K562 treated with DMSO at 1 percent for 48 hours (cell line): Measurements from ENCODE around the gene FAM216A. TPM values are rescaled to one million over a fixed set of nuclear protein-coding genes. Genes with fewer than 3 reads are reported as not detected.

Experiments used
- total RNA-seq: library from RNA; unstranded; fragments of 300-600 nt; gene quantifications from 2 replicates; pipeline ENCODE4 v1.2.3, GENCODE V29; 2022; ENCODE audit warnings: low replicate concordance; ENCODE audit errors: extremely low read depth

FAM216A gene
- not detected in 2 replicates for total RNA-seq

DNA sequence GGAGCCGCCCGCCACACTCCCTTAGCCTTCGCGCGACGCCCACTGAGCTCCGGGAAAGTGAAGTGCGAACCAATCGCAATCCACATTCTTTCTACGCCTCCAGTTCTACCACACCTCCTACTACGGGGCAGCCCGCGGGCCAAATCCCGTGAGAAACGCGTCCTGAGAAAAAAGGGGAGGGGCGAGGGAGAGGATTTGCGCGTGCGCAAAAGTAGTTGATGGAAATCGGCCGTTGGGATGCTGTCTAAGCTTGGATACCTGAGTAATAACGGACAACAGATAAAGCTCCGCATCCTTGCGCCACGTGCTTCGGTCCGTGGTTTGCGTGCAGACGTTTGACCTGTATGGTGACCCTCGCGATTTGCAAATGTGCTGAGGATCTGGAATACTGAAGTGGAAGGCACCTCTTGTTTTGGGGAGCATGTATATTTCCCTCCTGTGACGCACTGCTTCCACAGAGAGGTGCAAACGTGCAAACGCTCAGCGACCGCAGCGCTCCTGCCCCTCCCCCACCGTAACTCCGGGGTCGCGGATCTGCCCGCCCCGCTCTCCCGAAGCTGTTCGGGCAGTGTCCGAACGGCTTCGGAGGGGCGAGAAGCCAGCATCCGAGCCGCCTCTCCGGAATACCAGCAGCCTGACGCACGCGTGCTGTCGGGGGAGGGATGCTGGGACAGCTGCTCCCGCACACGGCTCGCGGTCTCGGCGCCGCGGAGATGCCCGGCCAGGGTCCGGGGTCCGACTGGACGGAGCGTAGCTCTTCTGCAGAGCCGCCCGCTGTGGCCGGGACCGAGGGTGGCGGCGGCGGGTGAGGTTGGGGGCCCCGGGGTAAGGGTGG, at the start of gene FAM216A, which contains the start of gene GPN3:
FAM216A (plus strand) TSS at position 632 of the 835 bp plus-strand sequence; CDS start at position 663, 31 bp downstream.
GPN3 (minus strand) TSS at position 44 of the 835 bp plus-strand sequence. CDS start 54 bp downstream, outside the sequence.

GRCh38 chr12:110449799-110450497, 18.7 kb upstream of the FAM216A start, which contains the start of gene ARPC3:
TSS of gene ARPC3 (minus strand) at chr12:110450337. CDS start at chr12:110450260, 77 bp downstream.

DNA sequence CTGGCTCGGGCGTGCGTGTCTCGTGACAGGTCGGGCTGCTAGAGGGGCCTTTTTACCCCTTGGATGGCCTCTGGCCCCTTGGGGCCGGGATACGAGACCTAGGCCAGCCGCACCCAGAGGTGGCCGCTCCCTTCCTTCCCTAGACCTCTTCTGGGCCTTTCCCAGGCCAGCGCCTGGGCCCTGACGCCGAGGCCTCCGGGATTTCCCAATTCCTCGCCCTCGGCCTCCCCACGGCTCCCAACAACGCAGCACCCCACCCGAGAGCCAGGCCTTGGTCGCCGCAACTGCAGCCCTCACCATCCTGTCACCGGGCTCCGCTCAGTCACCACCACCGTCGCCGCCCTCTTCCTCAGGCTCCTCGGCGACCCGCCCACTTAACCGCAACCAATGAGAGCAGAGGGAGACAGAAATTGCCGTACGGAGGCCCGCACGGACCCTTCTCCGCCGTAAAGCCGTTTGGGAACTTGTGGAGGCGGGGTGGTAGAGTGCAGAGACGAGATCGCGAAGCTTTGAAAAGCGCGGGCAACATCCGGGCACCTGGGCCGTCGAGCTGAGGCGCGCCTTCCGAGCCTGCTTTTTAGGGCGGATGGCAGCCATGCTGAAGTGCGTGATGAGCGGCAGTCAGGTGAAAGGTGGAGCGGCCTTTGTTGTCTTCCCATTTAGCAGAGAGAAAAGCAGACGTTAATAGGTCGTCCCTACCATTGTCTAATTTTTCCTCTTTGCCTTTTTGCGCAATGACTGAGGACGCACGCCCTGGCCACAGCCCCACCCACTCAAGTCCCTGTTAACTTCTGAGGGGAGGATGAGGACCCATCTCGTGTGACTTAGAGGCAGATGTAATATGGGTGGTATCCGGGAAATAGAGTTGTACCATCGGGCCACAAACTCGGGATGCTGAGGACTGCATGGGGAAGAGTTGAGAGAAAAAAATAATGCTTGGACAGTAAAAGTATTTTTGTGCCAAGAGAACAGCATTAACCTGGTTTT, 33.4 kb downstream of the FAM216A start, which contains the start of the genes RAD9B and VPS29:
RAD9B (plus strand) TSS at position 580 of the 987 bp plus-strand sequence; CDS start at position 587, 7 bp downstream.
VPS29 (minus strand) TSS at position 360 of the 987 bp plus-strand sequence; CDS start at position 300, 60 bp downstream.

Other genes with a start within 250 kb of the FAM216A start
- gene ATP2A2, start 187.6 kb upstream of the FAM216A start, total RNA-seq, result 94.9 TPM in 1 of 2 replicates, not detected in the other
- 212 TPM in 1 of 2 replicates, not detected in the other for gene ANAPC7, start 65.1 kb upstream of the FAM216A start, total RNA-seq
- not detected in 2 replicates for gene ARPC3, start 18.5 kb upstream of the FAM216A start, total RNA-seq
- gene GPN3, start 588 bp upstream of the FAM216A start, total RNA-seq, result not detected in 2 replicates
- not detected in 2 replicates for gene VPS29, start 33.3 kb downstream of the FAM216A start, total RNA-seq
- not detected in 2 replicates for gene RAD9B, start 33.5 kb downstream of the FAM216A start, total RNA-seq
- gene PPTC7, start 114.5 kb downstream of the FAM216A start, total RNA-seq, result not detected in 2 replicates
- gene TCTN1, start 145.3 kb downstream of the FAM216A start, total RNA-seq, result not detected in 2 replicates
- gene HVCN1, start 220.3 kb downstream of the FAM216A start, total RNA-seq, result not detected in 2 replicates